NOMO-1 treated with dmso at 0.1 percent for 144 hours (cell line): ENCODE measurements around the gene GRIA3.

ENCODE experiments used
- DNase-seq: peaks from one replicate; lab custom pipeline; 2025; ENCODE audit not compliant: unreplicated experiment; lab: John Stamatoyannopoulos, UW

Gene GRIA3

DNA sequence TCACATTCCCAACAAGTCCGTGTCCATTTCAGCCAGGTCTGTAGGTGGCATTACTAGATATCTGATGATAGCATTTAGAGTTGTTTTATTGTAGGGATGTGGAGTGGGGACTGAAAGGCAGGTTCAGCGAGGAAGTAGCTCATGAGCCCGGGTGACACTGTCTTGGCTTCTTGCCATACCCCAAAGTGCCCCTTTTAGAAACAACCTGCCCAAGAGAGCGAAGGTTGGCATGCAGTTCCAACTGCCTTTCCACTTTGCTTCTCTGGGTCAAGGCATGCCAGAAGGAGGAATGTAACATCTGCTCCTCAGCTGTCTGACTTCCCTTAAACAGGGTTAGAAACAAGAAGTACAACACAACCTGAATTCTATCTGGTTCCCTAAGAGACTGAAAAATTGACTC, 9.0 kb downstream of the GRIA3 start:
- no peak for DNase-seq

- no peak for DNase-seq
These were observed 15.3 kb downstream of the GRIA3 start for GRCh38 chrX:123199338-123199737.

GRCh38 chrX:123201720-123202119, 17.6 kb downstream of the GRIA3 start:
- DNase-seq: no peak

DNA sequence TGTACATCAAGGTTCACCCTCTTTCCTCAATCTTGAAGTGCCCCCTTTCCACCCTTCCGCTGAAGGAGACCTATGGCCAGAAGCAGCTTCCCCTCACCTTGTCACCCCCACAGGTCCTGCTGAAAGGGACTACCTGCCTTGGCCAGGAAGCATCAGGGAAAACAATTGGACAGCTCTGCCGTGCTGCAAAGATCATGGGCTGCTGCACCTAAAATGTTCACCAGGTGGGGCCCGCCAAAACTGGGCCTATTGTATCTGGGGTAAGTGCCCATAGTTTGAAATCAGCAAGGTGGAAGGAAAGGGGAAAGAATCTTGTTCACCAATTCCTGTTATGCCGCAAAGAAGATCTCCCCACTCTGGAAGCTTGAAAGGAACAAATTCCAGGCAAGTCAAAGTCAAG, 18.4 kb downstream of the GRIA3 start:
- no peak for DNase-seq

DNA sequence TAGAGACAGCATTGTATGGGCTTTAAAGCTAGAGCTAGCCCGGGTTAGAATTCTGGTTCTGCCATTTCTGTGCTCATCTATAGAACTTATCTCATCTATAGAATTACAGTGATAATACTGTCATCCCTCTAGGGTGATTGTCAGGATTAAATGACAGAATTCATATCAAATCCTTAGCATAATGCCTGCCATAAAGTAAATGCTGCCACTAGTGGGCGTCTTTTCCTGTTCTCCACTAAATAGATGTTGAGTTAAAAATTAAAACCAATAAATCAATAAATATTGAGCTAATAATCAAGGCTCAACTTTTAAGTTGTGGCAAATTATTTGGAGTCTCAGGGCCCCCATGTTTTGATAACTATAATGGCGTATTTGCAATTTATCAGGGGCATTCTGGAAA, 19.7 kb downstream of the GRIA3 start:
- no peak for DNase-seq

- DNase-seq: no peak
These were observed 22.1 kb downstream of the GRIA3 start for GRCh38 chrX:123206176-123206575.

- DNase-seq: no peak
These were observed 26.2 kb downstream of the GRIA3 start for GRCh38 chrX:123210252-123210651.

- DNase-seq: no peak
These were observed 31.5 kb downstream of the GRIA3 start for GRCh38 chrX:123215397-123216089.

- no peak for DNase-seq
These were observed 33.0 kb downstream of the GRIA3 start for GRCh38 chrX:123217077-123217476.

DNA sequence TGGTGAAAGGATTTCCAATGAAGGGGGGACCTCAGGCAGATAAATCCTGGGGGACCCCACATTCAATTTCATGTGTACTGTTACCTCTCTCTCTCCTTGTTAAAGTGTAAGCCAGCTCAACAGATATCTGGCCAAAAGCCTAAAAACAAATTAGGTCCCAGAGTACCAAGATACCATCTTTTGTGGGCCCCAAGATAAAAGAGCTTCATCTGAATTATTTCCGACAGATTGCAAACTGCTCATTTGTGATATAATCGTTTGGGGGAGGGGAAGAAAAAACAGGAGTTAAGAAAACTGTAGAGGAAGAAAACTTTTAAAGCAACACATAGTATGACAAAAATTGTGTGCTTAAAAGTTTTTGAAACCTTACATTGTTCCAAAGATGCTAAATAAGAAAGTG, 33.6 kb downstream of the GRIA3 start:
- DNase-seq: no peak

DNA sequence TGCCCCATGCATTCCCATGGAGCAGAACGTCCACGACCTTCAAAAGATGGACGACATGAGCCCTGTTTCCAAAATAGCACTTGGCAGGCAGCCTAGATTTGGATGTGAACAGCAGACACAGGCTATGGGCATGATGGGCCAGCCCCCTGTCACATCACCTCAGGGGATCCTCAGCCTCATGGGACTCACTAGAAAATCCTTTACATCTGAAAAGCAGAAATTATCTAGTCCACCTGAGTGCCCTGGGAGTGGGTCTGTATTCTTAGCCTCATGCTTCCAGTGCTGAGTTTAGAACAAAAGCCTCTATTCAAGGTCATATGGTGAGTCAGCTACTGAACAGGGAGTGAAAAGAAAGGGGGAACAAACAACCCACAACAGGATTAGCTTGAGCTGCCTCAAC, 35.8 kb downstream of the GRIA3 start:
- DNase-seq: no peak

DNA sequence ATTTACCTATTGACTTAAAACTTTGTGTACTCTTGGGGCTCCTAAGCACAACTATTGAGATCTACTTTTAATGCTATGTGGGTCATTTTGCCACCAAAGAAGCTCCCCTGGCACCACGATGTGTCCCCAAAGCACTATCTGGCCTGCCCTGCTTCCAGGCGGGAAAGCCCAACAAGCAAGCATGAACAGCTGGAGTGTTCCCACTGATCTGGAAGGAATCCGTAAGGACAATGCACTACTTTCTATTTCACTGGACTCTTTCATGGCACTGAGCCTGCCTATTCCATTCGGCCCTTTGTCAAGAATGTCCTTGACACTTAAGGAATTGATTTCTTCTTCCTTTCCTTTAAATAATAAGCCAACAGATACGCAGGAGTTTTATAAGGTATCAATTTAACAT, 38.8 kb downstream of the GRIA3 start:
- no peak for DNase-seq

GRCh38 chrX:123223409-123223808, 39.3 kb downstream of the GRIA3 start:
- no peak for DNase-seq

DNA sequence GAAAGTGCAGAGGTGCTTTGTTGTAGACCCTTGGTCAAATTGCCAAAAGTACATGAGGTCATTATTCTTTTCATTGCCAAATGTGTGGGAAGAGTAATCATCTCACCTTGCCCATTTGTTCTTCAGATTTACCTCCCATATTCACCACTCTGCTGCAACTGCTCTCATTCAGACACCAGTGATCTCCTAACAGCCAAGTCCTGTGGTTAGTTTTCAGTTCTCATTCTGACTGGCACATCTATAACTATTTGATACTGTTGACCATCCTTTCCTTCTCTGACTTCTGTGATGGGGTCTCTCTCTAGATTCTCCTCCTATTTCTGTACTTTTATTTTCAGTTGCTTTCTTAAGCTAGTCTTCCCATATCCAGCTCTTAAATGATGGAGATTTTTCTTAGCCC, 39.8 kb downstream of the GRIA3 start:
- no peak for DNase-seq

- no peak for DNase-seq
These were observed 46.7 kb downstream of the GRIA3 start for GRCh38 chrX:123230798-123231197.

DNA sequence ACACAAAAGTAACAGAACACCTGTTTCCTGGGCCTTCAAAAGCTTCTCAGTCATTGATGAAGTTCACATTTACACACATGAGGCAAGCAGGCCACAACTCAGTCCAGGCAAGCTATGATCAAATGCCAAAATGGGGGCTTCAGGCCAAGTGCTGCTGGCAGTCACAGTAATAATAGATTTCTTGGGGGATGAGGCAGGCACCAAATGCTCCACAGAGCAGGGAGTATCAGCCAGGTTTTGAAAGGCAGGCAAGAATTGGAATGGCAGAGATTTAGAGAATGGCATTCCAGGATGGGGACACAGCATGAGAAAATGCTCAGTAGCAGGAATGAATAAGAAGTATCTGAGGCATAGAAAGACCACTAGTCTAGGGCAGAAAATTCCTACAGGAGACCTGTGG, 52.8 kb downstream of the GRIA3 start:
- DNase-seq: no peak

DNA sequence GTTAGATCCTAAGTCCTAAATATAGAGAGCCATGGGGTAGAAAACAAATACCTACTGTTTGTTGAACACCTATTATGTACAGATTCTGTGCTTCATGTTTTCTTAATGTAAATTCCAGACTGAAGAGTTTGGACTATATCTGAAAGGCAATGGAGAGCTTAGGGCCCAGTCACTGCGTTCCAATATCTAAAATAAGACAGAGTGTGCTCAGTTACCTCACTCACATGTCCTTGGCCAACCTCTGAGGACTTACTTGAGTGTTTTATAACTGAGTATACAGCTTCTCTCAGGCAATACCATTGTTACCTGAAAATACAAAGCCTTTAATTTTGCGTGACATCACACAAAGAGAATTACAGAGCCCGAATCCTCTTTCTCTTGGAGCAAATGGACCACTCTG, 53.2 kb downstream of the GRIA3 start:
- DNase-seq: no peak

- DNase-seq: no peak
These were observed 70.4 kb downstream of the GRIA3 start for GRCh38 chrX:123254457-123254856.

DNA sequence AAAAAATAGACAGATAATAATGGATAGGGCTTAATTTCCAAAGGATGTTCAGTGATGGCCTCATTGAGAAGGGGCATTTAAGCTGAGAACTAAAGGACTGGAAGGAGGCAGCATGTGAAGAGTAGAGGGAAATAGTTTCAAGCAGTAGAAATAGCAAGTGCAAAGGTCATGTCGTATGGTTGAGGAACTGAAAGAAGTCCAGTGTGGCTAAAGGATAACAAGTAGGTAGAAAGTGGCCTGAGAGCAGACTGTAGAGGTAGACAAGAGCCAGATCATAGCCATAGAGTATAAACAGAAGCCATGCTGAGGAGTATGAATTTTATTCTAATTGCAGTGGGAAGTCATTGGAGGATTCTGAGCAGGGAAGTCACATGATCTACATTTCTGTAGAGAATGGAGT, 72.3 kb downstream of the GRIA3 start:
- DNase-seq: no peak

- no peak for DNase-seq
These were observed 76.9 kb downstream of the GRIA3 start for GRCh38 chrX:123260920-123261418.

DNA sequence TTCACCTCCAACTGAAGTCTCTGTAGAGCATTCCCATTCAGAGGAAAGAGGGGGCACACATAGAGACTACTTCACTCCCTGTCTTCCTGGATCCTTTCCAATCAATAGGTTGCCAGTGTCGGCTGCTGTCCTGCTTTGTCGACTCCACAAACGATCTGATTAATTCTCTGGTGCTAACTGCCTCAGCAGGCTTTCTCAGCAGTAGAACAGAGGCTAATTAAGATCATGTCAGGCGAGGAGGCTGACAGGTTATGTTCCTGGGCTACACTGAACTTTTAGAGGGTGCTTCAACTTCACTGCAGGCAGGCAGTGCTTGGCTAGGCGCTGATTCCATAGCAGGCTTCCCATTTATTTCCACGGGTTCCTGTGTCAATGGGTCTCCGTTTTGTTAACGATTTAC, 79.2 kb downstream of the GRIA3 start:
- no peak for DNase-seq

DNA sequence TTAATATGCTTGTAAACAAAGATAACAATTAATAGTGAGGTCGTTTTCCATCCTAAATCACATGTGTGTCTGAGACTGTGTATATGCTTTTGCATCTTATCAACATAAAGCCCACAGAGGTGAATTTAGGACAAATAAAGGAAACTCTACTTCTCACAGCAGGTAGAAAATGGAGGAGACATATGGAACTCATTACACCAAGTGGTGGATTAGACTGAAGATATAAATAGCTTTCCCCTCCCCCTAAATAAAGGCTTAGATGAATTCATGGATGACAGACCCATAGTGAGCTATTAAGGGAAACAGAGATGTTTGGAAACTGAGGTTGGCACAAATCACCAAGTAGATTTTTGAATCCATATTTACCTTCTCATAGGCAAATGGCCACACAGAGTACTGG, 79.7 kb downstream of the GRIA3 start:
- DNase-seq: no peak

- no peak for DNase-seq
These were observed 83.1 kb downstream of the GRIA3 start for GRCh38 chrX:123267220-123267619.
